Medulla oblongata (tissue), 1 donor: ENCODE measurements around the gene KCNMB3.
"Not testable (repeated sequence)": the region's sequence is repeated elsewhere in the genome, so short reads cannot be mapped to it uniquely, and the experiment has no call there.

ENCODE experiments used
- DNase-seq: peaks from one replicate; pipeline ENCODE4 v3.0.0-alpha.2; 2015; ENCODE audit errors: extremely low spot score

The KCNMB3 gene

DNA sequence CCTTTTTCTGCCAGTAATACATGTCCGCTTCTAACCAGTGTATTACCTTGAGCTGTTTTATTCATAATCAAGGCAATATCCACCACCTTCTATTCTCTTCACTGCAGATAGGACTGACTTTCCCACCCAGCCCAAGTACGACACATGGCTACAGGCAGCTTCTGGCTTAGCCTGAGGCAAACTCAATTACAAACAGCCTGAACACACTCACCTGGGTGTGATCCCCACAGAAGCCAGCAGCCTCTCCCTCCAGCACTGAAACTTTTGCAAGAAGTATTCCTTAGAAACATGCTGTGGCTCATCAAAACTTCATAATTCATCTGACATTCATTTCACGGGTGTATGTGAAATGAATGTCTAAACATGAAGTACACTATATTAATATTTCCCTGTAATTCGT, 13.5 kb upstream of the KCNMB3 start:
- DNase-seq, result no peak

- no peak for DNase-seq
Observed at GRCh38 chr3:179263134-179263533, 12.2 kb upstream of the KCNMB3 start.

- peak; percentile 71 for DNase-seq
Observed at GRCh38 chr3:179260949-179261765, 10.2 kb upstream of the KCNMB3 start.

GRCh38 chr3:179259959-179260756, 9.2 kb upstream of the KCNMB3 start:
- not testable (repeated sequence) for DNase-seq

GRCh38 chr3:179258820-179259219, 7.9 kb upstream of the KCNMB3 start:
- no peak for DNase-seq

DNA sequence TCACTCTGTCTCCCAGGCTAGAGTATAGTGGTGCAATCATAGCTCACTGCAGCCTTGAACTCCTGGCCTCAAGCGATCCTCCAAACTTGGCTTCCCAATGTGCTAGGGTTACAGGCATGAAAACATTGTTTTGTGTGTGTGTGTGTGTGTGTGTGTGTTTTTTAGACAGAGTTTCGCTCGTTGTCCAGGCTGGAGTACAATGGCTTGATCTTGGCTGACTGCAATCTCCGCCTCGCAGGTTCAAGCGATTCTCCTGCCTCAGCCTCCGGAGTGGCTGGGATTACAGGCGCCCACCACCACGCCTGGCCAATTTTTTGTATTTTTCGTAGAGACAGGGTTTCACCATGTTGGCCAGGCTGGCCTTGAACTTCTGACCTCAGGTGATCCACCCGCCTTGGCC, 6.8 kb upstream of the KCNMB3 start:
- DNase-seq, result not testable (repeated sequence)

GRCh38 chr3:179256813-179257212, 5.9 kb upstream of the KCNMB3 start:
- DNase-seq, result no peak

DNA sequence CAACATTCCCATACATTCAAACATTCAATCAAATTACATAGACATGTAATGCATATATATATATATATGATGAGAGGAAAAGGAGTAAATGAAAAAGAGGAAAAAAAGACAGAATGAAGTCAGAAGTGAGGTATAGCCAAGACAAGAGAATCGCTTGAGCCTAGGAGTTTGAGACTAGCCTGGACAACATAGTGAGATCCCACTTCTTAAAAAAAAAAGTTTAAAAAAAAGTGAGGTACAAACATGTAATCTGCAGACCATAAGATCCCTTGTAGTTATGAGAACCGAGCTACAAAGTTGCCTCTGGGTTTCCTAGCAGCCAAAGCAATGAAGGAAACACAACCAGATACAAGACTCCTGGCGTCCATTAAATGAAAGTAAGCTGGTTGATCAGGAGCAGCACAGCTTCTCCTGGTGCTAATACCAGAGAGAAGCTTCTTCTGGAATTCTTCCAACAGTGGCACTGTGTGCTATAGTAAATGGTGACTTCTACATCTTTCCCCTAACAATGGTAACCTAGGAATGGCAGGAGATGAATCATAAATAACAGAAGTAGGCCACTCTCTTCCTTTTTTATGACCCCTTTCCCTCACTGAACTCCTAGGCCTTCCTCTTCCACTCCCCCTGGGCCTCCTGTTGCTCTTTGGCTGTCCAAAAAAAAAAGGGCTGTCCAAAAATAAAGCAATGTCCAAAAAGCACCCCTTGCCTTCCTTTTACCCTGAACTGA, 3.5 kb downstream of the KCNMB3 start:
- DNase-seq, result no peak

- DNase-seq, result no peak
Observed at GRCh38 chr3:179244878-179245277, 6.0 kb downstream of the KCNMB3 start.

- not testable (repeated sequence) for DNase-seq
Observed at GRCh38 chr3:179242859-179243258, 8.1 kb downstream of the KCNMB3 start.

DNA sequence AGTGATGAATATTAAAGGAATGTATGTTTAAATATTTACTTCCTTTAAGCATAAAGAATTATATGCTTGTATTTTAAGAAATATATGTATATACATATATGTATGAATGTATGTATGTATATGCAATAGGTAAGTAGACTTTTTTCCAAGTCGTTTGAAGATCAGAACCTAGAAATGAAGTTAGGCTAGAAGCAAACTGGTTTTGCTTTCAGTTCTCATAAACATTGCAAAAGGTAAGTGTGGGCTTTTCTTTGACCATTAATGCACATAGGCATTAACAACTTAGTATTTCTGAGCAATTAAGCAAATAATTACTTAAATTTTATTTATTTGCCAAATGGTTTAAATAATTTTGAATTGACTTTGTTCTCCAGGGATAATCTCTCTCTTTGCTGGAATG, 10.6 kb downstream of the KCNMB3 start:
- not testable (repeated sequence) for DNase-seq

- no peak for DNase-seq
Observed at GRCh38 chr3:179236669-179237301, 14.1 kb downstream of the KCNMB3 start.

DNA sequence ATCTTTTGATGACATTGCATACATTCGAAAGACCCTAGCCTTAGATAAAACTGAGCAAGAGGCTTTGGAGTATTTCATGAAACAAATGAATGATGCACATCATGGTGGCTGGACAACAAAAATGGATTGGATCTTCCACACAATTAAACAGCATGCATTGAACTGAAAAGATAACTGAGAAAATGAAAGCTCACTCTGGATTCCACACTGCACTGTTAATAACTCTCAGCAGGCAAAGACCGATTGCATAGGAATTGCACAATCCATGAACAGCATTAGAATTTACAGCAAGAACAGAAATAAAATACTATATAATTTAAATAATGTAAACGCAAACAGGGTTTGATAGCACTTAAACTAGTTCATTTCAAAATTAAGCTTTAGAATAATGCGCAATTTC, 16.7 kb downstream of the KCNMB3 start:
- no peak for DNase-seq

DNA sequence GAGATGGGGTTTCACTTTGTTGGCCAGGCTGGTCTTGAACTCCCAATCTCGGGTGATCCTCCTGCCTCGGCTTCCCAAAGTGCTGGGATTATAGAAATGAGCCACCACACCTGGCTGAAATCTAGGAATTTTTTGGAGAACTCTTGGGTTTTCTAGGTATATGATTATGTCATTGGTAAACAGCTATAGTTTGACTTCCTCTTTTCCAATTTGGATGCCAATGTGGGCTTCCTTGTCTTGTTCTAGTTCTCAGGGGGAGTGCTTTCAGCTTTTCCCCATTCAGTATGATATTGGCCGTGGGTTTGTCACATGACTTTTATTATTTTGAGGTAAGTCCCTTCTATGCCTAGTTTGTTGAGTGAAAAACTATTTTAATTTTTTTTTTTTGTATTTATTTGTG, 17.9 kb downstream of the KCNMB3 start:
- DNase-seq, result no peak

DNA sequence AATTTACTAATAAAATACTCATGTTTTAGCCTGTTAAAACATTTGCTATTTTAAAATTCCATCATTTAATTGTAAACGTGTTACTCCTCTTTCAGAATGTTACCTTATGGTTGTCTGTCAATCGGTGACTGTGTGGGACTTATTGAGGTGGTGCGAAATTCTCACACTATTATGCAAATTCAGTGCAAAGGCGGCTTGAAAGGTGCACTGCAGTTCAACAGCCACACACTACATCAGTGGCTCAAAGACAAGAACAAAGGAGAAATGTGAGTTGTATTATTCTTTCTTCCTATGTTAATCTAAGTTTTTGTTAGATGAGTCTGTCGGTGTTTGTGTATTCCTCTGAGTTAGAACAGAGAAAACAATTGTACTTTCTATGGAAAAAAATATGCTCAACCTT, 21.7 kb downstream of the KCNMB3 start:
- DNase-seq, result no peak

- DNase-seq, result no peak
Observed at GRCh38 chr3:179227349-179227748, 23.6 kb downstream of the KCNMB3 start.

GRCh38 chr3:179224584-179224983, 26.3 kb downstream of the KCNMB3 start:
- no peak for DNase-seq

- no peak for DNase-seq
Observed at GRCh38 chr3:179223548-179223947, 27.4 kb downstream of the KCNMB3 start.

DNA sequence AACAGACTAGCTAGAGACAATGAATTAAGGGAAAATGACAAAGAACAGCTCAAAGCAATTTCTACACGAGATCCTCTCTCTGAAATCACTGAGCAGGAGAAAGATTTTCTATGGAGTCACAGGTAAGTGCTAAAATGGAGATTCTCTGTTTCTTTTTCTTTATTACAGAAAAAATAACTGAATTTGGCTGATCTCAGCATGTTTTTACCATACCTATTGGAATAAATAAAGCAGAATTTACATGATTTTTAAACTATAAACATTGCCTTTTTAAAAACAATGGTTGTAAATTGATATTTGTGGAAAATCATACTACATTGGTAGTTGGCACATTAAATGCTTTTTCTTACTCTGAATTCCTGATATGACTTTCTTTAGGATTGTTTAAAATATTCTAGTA, 32.7 kb downstream of the KCNMB3 start:
- not testable (repeated sequence) for DNase-seq

GRCh38 chr3:179215550-179215949, 35.4 kb downstream of the KCNMB3 start:
- not testable (repeated sequence) for DNase-seq

- no peak for DNase-seq
Observed at GRCh38 chr3:179200790-179201189, 50.1 kb downstream of the KCNMB3 start.

DNA sequence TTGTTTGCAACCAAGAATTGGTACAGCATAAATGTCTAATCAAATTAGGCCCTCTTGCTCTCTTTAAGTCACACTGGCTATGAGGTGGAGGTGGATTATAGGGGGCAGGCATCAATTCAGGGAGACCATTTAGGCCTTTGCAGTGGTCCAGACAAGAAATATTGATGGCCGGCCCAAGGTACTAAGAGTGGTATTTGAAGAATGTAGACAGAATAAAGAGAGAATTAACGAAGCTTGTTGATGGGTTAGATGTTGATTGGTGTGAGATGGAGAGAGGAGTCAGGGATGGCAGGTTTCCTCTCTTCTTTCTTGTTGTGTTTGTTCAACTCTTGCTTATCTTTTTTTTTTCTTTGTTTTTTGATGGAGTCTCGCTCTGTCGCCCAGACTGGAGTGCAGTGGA, 54.2 kb downstream of the KCNMB3 start:
- no peak for DNase-seq
